Calu3 (cell line): Measurements from ENCODE around the gene SCOC. TPM values are rescaled to one million over a fixed set of nuclear protein-coding genes. Genes with fewer than 3 reads are reported as not detected.

Experiments
- BruUV-seq: library from RNA; stranded (reverse); fragments of 400-500 nt; replicated peaks from 2 replicates; lab custom pipeline; 2021; lab: Mats Ljungman, UMichigan
- CTCF ChIA-PET: fragments of 300-600 bp; sonication (Branson Sonifier 250); formaldehyde crosslinking; loops from one replicate; lab custom pipeline; 2022; ENCODE audit warnings: antibody characterized with exemption; lab: Charles Lee
- DNase-seq: peaks from one replicate; pipeline ENCODE4 v3.0.0; 2022
- H3K27ac Mint-ChIP-seq: one replicate; pipeline ENCODE4 v1.8.0; 2022; ENCODE audit warnings: mixed read lengths; ENCODE audit not compliant: unreplicated experiment
- H3K27me3 Mint-ChIP-seq: one replicate; pipeline ENCODE4 v1.8.0; 2022; ENCODE audit warnings: mixed read lengths; ENCODE audit not compliant: unreplicated experiment
- H3K36me3 Mint-ChIP-seq: one replicate; pipeline ENCODE4 v1.8.0; 2022; ENCODE audit warnings: mild to moderate bottlenecking, moderate library complexity, mixed read lengths; ENCODE audit not compliant: insufficient read depth, unreplicated experiment
- H3K4me1 Mint-ChIP-seq: one replicate; pipeline ENCODE4 v1.8.0; 2022; ENCODE audit warnings: mild to moderate bottlenecking, low read depth, mixed read lengths; ENCODE audit not compliant: unreplicated experiment
- H3K4me3 Mint-ChIP-seq: one replicate; pipeline ENCODE4 v1.8.0; 2022; ENCODE audit warnings: mild to moderate bottlenecking, low read depth, moderate library complexity, mixed read lengths; ENCODE audit not compliant: unreplicated experiment
- H3K9me3 Mint-ChIP-seq: one replicate; pipeline ENCODE4 v1.8.0; 2022; ENCODE audit warnings: low read depth, mixed read lengths; ENCODE audit not compliant: unreplicated experiment
- CTCF ChIP-seq: fragments of 200-600 bp; IDR thresholded peaks from one replicate; pipeline ENCODE4 v1.8.0; 2022; ENCODE audit warnings: antibody characterized with exemption; ENCODE audit not compliant: unreplicated experiment
- intact Hi-C: fragments of 100-400 bp; cut with micrococcal nuclease; formaldehyde crosslinking; loops from one replicate; pipeline ENCODE4 v1.10.0; 2022; ENCODE audit not compliant: unreplicated experiment
- total RNA-seq: library from RNA; stranded (reverse); gene quantifications from 2 replicates; pipeline ENCODE4 v1.2.3, GENCODE V29; 2022

Gene SCOC
- total RNA-seq, 1 experiment from 2014 or later = 59.4 TPM

- no peak for DNase-seq
- no TSS peak for BruUV-seq
- Mint-ChIP-seq H3K4me3 (no peak overlapping the region), H3K9me3 (no peaks in the 10 kb centered on the region), H3K4me1 (peaks cover 39% of the 10 kb centered on the region), H3K27me3 (no peaks in the 10 kb centered on the region), H3K36me3 (peaks cover 5% of the 10 kb centered on the region), H3K27ac (no peak overlapping the region)
- CTCF ChIA-PET = no interaction called here
- intact Hi-C loops = no loop called here
- TF ChIP-seq CTCF = no peak
These were observed 22.1 kb upstream of the SCOC start for GRCh38 chr4:140351093-140352075.

DNA sequence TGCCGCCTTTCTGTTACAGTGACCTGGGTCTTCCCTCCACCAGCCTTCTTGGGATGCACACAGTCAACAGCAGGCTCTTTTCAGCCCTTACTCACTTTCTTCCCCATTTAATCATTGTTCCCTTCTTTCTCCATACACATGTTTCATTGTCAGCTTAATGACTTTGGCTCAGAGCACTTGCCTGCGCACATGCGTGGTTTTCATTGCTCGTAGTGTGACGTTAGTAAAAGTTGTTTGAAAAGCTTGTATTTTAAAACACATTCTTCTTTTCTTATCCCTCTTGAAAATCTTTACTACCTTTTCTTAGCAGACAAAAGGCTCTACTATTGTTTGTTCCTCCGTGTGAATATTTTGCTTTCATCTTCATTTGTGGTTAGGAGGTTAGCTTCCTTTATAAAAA, 19.7 kb upstream of the SCOC start:
- CTCF ChIA-PET = no interaction called here
- no peak for TF ChIP-seq CTCF
- Mint-ChIP-seq H3K36me3 (peaks cover 5% of the 10 kb centered on the region), H3K9me3 (no peaks in the 10 kb centered on the region), H3K4me1 (peaks cover 33% of the 10 kb centered on the region), H3K27ac (no peak overlapping the region), H3K27me3 (no peaks in the 10 kb centered on the region), H3K4me3 (no peak overlapping the region)
- DNase-seq = no peak
- no TSS peak for BruUV-seq
- intact Hi-C loops = no loop called here

GRCh38 chr4:140355288-140355687, 18.2 kb upstream of the SCOC start:
- TF ChIP-seq CTCF = no peak
- no peak overlapping the region for H3K4me3 Mint-ChIP-seq
- H3K36me3 Mint-ChIP-seq = peaks cover 5% of the 10 kb centered on the region
- no peaks in the 10 kb centered on the region for H3K9me3 Mint-ChIP-seq
- DNase-seq = no peak
- CTCF ChIA-PET = interaction anchor here (0.6 kb wide), 1 partner anchor 126 kb away, joined by 3 read pairs; no protein-coding TSS in a partner anchor
- H3K27ac Mint-ChIP-seq = no peak overlapping the region
- no peaks in the 10 kb centered on the region for H3K27me3 Mint-ChIP-seq
- H3K4me1 Mint-ChIP-seq = peaks cover 32% of the 10 kb centered on the region
- no TSS peak for BruUV-seq
- intact Hi-C loops = no loop called here

GRCh38 chr4:140357868-140358267, 15.6 kb upstream of the SCOC start:
- no peak overlapping the region for H3K27ac Mint-ChIP-seq
- no peaks in the 10 kb centered on the region for H3K9me3 Mint-ChIP-seq
- DNase-seq = no peak
- intact Hi-C loops = no loop called here
- BruUV-seq = no TSS peak
- CTCF ChIA-PET = no interaction called here
- no peaks in the 10 kb centered on the region for H3K27me3 Mint-ChIP-seq
- peaks cover 31% of the 10 kb centered on the region for H3K4me1 Mint-ChIP-seq
- no peak for TF ChIP-seq CTCF
- peaks cover 5% of the 10 kb centered on the region for H3K36me3 Mint-ChIP-seq
- H3K4me3 Mint-ChIP-seq = no peak overlapping the region
